Naive thymus-derived CD8-positive, alpha-beta T cell (primary cell): ENCODE results near the gene EHMT1. TPM values are rescaled to one million over a fixed set of nuclear protein-coding genes. Genes with fewer than 3 reads are reported as not detected.
A peak's percentile ranks its signal among the peaks of the same experiment; 100 is the strongest.

Experiments
- ATAC-seq, 2 donors: fragments of 150-1000 bp; cut with Tn5 transposase in 1 of 2; sonication (Bioruptor Pico), chemical (Tn5 transposase) in 1 of 2; 1 replicate in 1 of 2; 2 replicates in 1 of 2; pipeline ENCODE4 v1.10.0; 2021; ENCODE audit warnings: mild to moderate bottlenecking in 2 of 2, moderate library complexity in 2 of 2
- POLR2A ChIA-PET: fragments of 350-600 bp; sonication (Branson Sonifier 250); formaldehyde crosslinking; loops from one replicate; lab custom pipeline; 2021; ENCODE audit warnings: antibody characterized with exemption; lab: Charles Lee
- DNase-seq, 10 donors: peaks; one replicate each; pipeline versions ENCODE4 v3.0.0 to v3.0.0-alpha.2; 2020 to 2022
- H3K27ac Mint-ChIP-seq, 10 donors: one replicate each; pipeline ENCODE4 v1.8.0; 2020 to 2022; ENCODE audit warnings: mild to moderate bottlenecking in 10 of 10, mixed read lengths in 10 of 10, moderate library complexity in 4 of 10, inconsistent platforms in 1 of 10
- H3K27me3 Mint-ChIP-seq, 5 donors: one replicate each; pipeline ENCODE4 v1.8.0; 2021 to 2022; ENCODE audit warnings: mixed read lengths in 5 of 5
- H3K36me3 Mint-ChIP-seq, 3 donors: one replicate each; pipeline ENCODE4 v1.8.0; 2020 to 2022; ENCODE audit warnings: mixed read lengths in 3 of 3, mild to moderate bottlenecking in 2 of 3, inconsistent platforms in 1 of 3
- H3K4me1 Mint-ChIP-seq, 4 donors: one replicate each; pipeline ENCODE4 v1.8.0; 2021 to 2022; ENCODE audit warnings: mixed read lengths in 4 of 4
- H3K4me3 Mint-ChIP-seq, 10 donors: one replicate each; pipeline ENCODE4 v1.8.0; 2020 to 2022; ENCODE audit warnings: mild to moderate bottlenecking in 10 of 10, mixed read lengths in 10 of 10, moderate library complexity in 6 of 10, inconsistent platforms in 1 of 10
- H3K9me3 Mint-ChIP-seq, 9 donors: one replicate each; pipeline ENCODE4 v1.8.0; 2020 to 2022; ENCODE audit warnings: mixed read lengths in 9 of 9, mild to moderate bottlenecking in 3 of 9, inconsistent platforms in 1 of 9, moderate library complexity in 1 of 9
- polyA plus RNA-seq, 3 donors: library from polyadenylated mRNA; unstranded; fragments of 300-500 nt; fragmentation: Illumina TruSeq; gene quantifications; one replicate each; pipeline ENCODE4 v1.2.3, GENCODE V29; 2021
- total RNA-seq, 8 experiments: library from RNA in 2 of 8; stranded (reverse) in 2 of 8; gene quantifications; one replicate each; pipeline ENCODE4 v1.2.3 and lab custom pipeline; 2021 to 2026

EHMT1 gene
- total and polyA plus RNA-seq, 5 experiments from 2014 or later = 20.9 to 113 (median 34.4) TPM

GRCh38 chr9:137781906-137782585 lies 163.2 kb downstream of the EHMT1 start:
- no peak for DNase-seq
- Mint-ChIP-seq H3K27me3 (no peaks in the 10 kb centered on the region), H3K36me3 (peaks cover 6 to 33% (median 18%) of the 10 kb centered on the region in 3 donors), H3K27ac (no peak overlapping the region), H3K4me3 (no peak overlapping the region), H3K4me1 (peaks cover 0 to 5% (median 3%) of the 10 kb centered on the region in 4 donors), H3K9me3 (no peaks in the 10 kb centered on the region)
- ATAC-seq = no peak
- POLR2A ChIA-PET = no interaction called here

- Mint-ChIP-seq H3K27ac (peak overlapping the region in 1 of 10 donors; percentile 57), H3K4me3 (no peak overlapping the region), H3K4me1 (peaks cover 0 to 8% (median 5%) of the 10 kb centered on the region in 4 donors), H3K9me3 (no peaks in the 10 kb centered on the region), H3K36me3 (peaks cover 6 to 24% (median 16%) of the 10 kb centered on the region in 3 donors), H3K27me3 (no peaks in the 10 kb centered on the region)
- DNase-seq (no peak), ATAC-seq (no peak)
- POLR2A ChIA-PET = no interaction called here
These were observed 164.7 kb downstream of the EHMT1 start for GRCh38 chr9:137783521-137783920.

DNA sequence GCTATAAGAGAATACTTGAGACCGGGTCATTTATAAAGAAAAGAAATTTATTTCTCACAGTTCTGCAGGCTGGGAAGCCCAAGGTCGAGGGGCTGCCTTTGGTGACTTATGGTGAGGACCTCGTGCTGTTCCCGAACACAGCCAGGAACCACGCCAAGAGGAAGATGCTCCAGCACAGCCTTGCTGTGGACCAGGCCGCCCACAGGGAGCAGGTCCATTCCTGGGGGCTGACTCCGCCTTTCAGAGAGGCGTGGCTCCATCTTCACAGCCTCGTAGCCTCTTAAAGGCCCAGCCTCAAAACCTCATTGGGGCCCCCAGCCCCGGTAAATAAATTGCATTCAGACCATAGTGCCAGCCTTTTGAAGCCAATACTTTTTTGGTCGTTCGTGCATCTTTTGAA lies 165.2 kb downstream of the EHMT1 start:
- peaks cover 0 to 8% (median 5%) of the 10 kb centered on the region in 4 donors for H3K4me1 Mint-ChIP-seq
- ATAC-seq (no peak), DNase-seq (no peak)
- H3K4me3 Mint-ChIP-seq = no peak overlapping the region
- no peak overlapping the region for H3K27ac Mint-ChIP-seq
- H3K9me3 Mint-ChIP-seq = no peaks in the 10 kb centered on the region
- POLR2A ChIA-PET = no interaction called here
- H3K36me3 Mint-ChIP-seq = peaks cover 6 to 19% (median 16%) of the 10 kb centered on the region in 3 donors
- H3K27me3 Mint-ChIP-seq = no peaks in the 10 kb centered on the region

GRCh38 chr9:137784641-137785513 lies 166.1 kb downstream of the EHMT1 start:
- no peaks in the 10 kb centered on the region for H3K27me3 Mint-ChIP-seq
- peak overlapping the region in 4 of 10 donors; percentile 20 to 77 (median 64) for H3K27ac Mint-ChIP-seq
- ATAC-seq (no peak), DNase-seq (no peak)
- H3K4me3 Mint-ChIP-seq = no peak overlapping the region
- H3K9me3 Mint-ChIP-seq = no peaks in the 10 kb centered on the region
- H3K36me3 Mint-ChIP-seq = peaks cover 6 to 26% (median 16%) of the 10 kb centered on the region in 3 donors
- H3K4me1 Mint-ChIP-seq = peaks cover 0 to 8% (median 5%) of the 10 kb centered on the region in 4 donors
- POLR2A ChIA-PET = interaction anchor here (0.5 kb wide), 1 partner anchor 298 kb away, joined by 3 read pairs; no protein-coding TSS in a partner anchor

DNA sequence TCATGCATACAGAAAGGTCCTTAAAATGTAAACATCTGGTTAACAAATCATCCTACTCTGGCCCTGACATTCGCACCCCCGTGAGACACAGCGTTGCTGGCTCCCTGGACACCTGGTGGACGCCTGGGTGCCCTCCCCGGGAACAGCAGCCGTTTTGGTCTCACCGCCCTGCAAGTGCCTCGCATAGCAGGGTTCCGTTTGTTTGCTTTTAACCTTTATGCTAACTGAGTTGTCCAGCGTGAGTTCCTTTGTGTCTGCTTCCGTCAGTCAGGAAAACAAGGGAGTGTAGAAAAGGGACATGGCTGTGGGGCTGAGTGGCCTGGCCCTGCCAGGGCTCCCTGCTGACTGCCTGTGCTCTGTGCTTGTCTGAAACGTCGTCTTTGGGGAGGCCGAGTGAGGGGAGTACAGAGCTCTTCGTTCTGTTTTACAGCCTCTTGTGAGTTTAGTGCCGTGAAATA lies 166.9 kb downstream of the EHMT1 start:
- no peaks in the 10 kb centered on the region for H3K27me3 Mint-ChIP-seq
- no peak for ATAC-seq
- no peak overlapping the region for H3K4me3 Mint-ChIP-seq
- POLR2A ChIA-PET = no interaction called here
- peaks cover 0 to 8% (median 5%) of the 10 kb centered on the region in 4 donors for H3K4me1 Mint-ChIP-seq
- DNase-seq = no peak
- H3K36me3 Mint-ChIP-seq = peaks cover 6 to 31% (median 16%) of the 10 kb centered on the region in 3 donors
- H3K27ac Mint-ChIP-seq = peak overlapping the region in 1 of 10 donors; percentile 4
- H3K9me3 Mint-ChIP-seq = no peaks in the 10 kb centered on the region

- Mint-ChIP-seq H3K36me3 (peaks cover 6 to 39% (median 19%) of the 10 kb centered on the region in 3 donors), H3K27ac (peak overlapping the region in 3 of 10 donors; percentile 22 to 83 (median 81))
These were observed 167.7 kb downstream of the EHMT1 start for GRCh38 chr9:137786511-137786920.

GRCh38 chr9:137787381-137787780 lies 168.6 kb downstream of the EHMT1 start:
- no peaks in the 10 kb centered on the region for H3K9me3 Mint-ChIP-seq
- peaks cover 0 to 8% (median 5%) of the 10 kb centered on the region in 4 donors for H3K4me1 Mint-ChIP-seq
- ATAC-seq = no peak
- no peaks in the 10 kb centered on the region for H3K27me3 Mint-ChIP-seq
- no peak for DNase-seq
- H3K36me3 Mint-ChIP-seq = peaks cover 6 to 48% (median 18%) of the 10 kb centered on the region in 3 donors
- H3K4me3 Mint-ChIP-seq = no peak overlapping the region
- POLR2A ChIA-PET = no interaction called here
- no peak overlapping the region for H3K27ac Mint-ChIP-seq

More at GRCh38 chr9:137786511-137786920, 167.7 kb downstream of the EHMT1 start:
- Mint-ChIP-seq H3K27me3 (no peaks in the 10 kb centered on the region), H3K4me3 (no peak overlapping the region), H3K4me1 (peaks cover 0 to 8% (median 5%) of the 10 kb centered on the region in 4 donors), H3K9me3 (no peaks in the 10 kb centered on the region)
- ATAC-seq = no peak
- POLR2A ChIA-PET = no interaction called here
- no peak for DNase-seq

DNA sequence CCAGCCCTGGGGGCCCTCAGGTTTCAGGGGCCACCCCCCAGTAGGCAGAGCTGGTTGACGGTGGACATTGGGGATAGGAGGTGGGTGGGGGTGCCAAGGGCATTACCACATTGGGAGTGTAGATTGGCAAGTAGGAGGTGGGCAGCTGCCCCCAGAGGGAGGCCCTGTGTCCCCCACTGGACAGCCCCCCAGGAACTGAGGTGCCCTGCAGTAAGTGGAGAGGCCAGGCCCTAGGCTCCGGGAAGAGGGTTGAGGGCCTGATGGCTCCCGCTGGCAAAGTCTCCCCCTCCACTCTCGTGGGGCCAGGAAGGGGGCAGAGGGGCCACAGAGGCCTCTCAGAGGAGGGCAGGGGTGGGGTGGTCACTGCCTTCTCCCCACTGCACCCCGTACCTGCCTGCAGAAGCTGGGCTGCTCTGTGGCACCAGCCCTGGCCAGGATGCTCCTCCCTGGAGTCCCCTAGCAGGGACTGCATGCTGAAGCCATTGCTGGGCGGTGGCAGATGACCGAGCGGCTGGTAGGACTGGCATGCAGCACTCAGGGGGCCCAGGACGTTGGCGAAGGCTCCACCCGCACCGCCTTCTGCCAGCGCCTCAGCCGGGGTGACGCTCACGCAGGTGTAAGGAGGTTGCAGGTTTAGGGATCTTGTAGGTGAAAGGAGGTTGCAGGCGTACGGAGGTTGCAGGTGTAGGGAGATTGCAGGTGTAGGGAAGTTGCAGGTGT lies 169.1 kb downstream of the EHMT1 start:
- peaks cover 0 to 8% (median 5%) of the 10 kb centered on the region in 4 donors for H3K4me1 Mint-ChIP-seq
- peaks cover 3 to 54% (median 16%) of the 10 kb centered on the region in 3 donors for H3K36me3 Mint-ChIP-seq
- ATAC-seq (no peak), DNase-seq (no peak)
- peak overlapping the region in 1 of 10 donors; percentile 69 for H3K4me3 Mint-ChIP-seq
- H3K27ac Mint-ChIP-seq = peak overlapping the region in 1 of 10 donors; percentile 69
- H3K27me3 Mint-ChIP-seq = no peaks in the 10 kb centered on the region
- no peaks in the 10 kb centered on the region for H3K9me3 Mint-ChIP-seq
- POLR2A ChIA-PET = no interaction called here

- ATAC-seq (no peak), DNase-seq (no peak)
- Mint-ChIP-seq H3K27ac (peak overlapping the region in 1 of 10 donors; percentile 53), H3K9me3 (no peaks in the 10 kb centered on the region), H3K27me3 (no peaks in the 10 kb centered on the region), H3K4me1 (peaks cover 0 to 8% (median 5%) of the 10 kb centered on the region in 4 donors), H3K4me3 (peak overlapping the region in 1 of 10 donors; percentile 69), H3K36me3 (peaks cover 0 to 61% (median 17%) of the 10 kb centered on the region in 3 donors)
- POLR2A ChIA-PET = no interaction called here
These were observed 169.9 kb downstream of the EHMT1 start for GRCh38 chr9:137788561-137789294.

GRCh38 chr9:137789295-137789895 lies 170.6 kb downstream of the EHMT1 start:
- POLR2A ChIA-PET = interaction anchor here (0.5 kb wide), 1 partner anchor 43 kb away, joined by 3 read pairs; no protein-coding TSS in a partner anchor
- no peaks in the 10 kb centered on the region for H3K27me3 Mint-ChIP-seq
- H3K4me3 Mint-ChIP-seq = no peak overlapping the region
- no peaks in the 10 kb centered on the region for H3K9me3 Mint-ChIP-seq
- H3K27ac Mint-ChIP-seq = peak overlapping the region in 1 of 10 donors; percentile 53
- DNase-seq = no peak
- H3K36me3 Mint-ChIP-seq = peaks cover 0 to 66% (median 15%) of the 10 kb centered on the region in 3 donors
- peaks cover 0 to 8% (median 3%) of the 10 kb centered on the region in 4 donors for H3K4me1 Mint-ChIP-seq
- no peak for ATAC-seq

DNA sequence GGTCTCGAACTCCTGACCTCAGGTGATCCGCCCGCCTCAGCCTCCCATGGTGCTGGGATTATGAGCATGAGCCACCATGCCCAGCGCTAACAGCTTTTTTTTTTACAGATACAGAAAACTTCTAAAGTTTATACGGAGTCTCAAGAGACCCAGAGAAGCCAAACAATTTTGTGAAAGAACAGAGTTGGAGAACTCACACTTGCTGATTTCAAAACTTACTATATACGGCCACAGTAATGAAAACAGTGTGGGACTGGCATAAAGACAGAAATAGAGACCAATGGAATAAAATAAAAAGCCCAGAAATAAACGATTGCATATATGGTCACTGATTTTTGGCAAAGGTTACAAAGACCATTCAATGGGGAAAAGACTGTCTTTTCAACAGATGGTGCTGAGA lies 173.1 kb downstream of the EHMT1 start:
- Mint-ChIP-seq H3K9me3 (no peaks in the 10 kb centered on the region), H3K36me3 (peaks cover 0 to 81% (median 22%) of the 10 kb centered on the region in 3 donors), H3K4me3 (no peak overlapping the region), H3K27ac (no peak overlapping the region), H3K27me3 (no peaks in the 10 kb centered on the region), H3K4me1 (peaks cover 0 to 8% (median 1%) of the 10 kb centered on the region in 4 donors)
- DNase-seq = no peak
- POLR2A ChIA-PET = interaction anchor here (0.5 kb wide), 1 partner anchor 168 kb away, joined by 3 read pairs; no protein-coding TSS in a partner anchor
- no peak for ATAC-seq
